WI38 (cell line): ENCODE measurements around the gene HUS1B.
A peak's percentile ranks its signal among the peaks of the same experiment; 100 is the strongest.

Experiments
- H3K4me3 ChIP-seq: 2 replicates; pipeline ENCODE4 v1.5.1; 2011; ENCODE audit warnings: low read depth, mild to moderate bottlenecking, control low read depth, low read length
- CTCF ChIP-seq: IDR thresholded peaks from 2 replicates; pipeline ENCODE4 v1.5.1; 2012; ENCODE audit warnings: low read depth, mild to moderate bottlenecking, control low read depth, low read length

Gene HUS1B

GRCh38 chr6:686497-686896 is 29.6 kb upstream of the HUS1B start:
- no peak for TF ChIP-seq CTCF
- H3K4me3 ChIP-seq, result no peak overlapping the region

GRCh38 chr6:684831-685636 is 28.1 kb upstream of the HUS1B start:
- no peak overlapping the region for H3K4me3 ChIP-seq

GRCh38 chr6:683742-684440 is 27.0 kb upstream of the HUS1B start:
- no peak for TF ChIP-seq CTCF
- peak overlapping the region; percentile 43 for H3K4me3 ChIP-seq

More at GRCh38 chr6:684831-685636, 28.1 kb upstream of the HUS1B start:
- no peak for TF ChIP-seq CTCF

GRCh38 chr6:680666-681340 is 23.9 kb upstream of the HUS1B start:
- no peak for TF ChIP-seq CTCF
- no peak overlapping the region for H3K4me3 ChIP-seq

- TF ChIP-seq CTCF, result no peak
- no peak overlapping the region for H3K4me3 ChIP-seq
These were observed 23.4 kb upstream of the HUS1B start for GRCh38 chr6:680251-680650.

GRCh38 chr6:679282-679681 is 22.4 kb upstream of the HUS1B start:
- no peak for TF ChIP-seq CTCF
- H3K4me3 ChIP-seq, result no peak overlapping the region

- no peak for TF ChIP-seq CTCF
- H3K4me3 ChIP-seq, result no peak overlapping the region
These were observed 21.6 kb upstream of the HUS1B start for GRCh38 chr6:678520-678919.
